Measurements from ENCODE around the gene PPP1R12B.

- TF ChIP-seq EZH2phosphoT487 (IDR thresholded peaks at IDR 0.05; ENCODE audit: borderline replicate concordance, low read depth, low read length) (no peak), CTCF (conservative IDR thresholded peaks at IDR 0.05; ENCODE audit: low read length) (no peak)
These were observed 230.1 kb downstream of the PPP1R12B start for GRCh38 chr1:202578565-202578964.

Measured in OCI-LY7 (cell line).